ENCODE results near the gene TAF11L7.

DNA sequence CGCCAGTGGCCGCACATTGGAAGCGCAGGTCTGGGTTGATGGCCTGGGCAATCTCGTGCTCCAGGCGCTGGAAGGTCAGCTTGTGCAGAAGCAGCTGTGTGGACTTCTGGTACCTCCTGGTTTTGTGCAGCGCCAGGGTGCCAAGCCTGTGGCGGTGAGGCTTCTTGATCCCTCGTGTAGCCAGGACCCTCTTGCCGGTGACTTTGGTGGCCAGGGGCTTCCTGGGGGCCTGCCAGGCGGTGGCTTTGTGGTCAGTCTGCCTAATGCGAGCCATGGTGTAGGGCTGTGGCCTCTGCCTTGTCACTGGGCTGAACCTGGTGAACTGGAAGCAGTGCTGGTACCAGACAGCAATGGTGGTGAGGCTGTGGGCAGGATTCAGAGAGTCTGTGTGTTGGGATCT, 40.1 kb upstream of the TAF11L7 start:
- TF ChIP-seq EZH2phosphoT487 (IDR thresholded peaks at IDR 0.05; ENCODE audit: insufficient read depth, low read depth) (no peak), EZH2 (IDR thresholded peaks at IDR 0.05; ENCODE audit: insufficient read depth, poor library complexity, severe bottlenecking) (no peak)
